Activated gamma-delta T cell (primary cell): ENCODE measurements around the gene TPRG1L.
"Not testable (repeated sequence)": the region's sequence is repeated elsewhere in the genome, so short reads cannot be mapped to it uniquely, and the experiment has no call there.

Experiments used
- DNase-seq: peaks from one replicate; lab custom pipeline; 2025; lab: John Stamatoyannopoulos, UW

The TPRG1L gene

GRCh38 chr1:3609016-3609768 lies 15.6 kb upstream of the TPRG1L start:
- no peak for DNase-seq

GRCh38 chr1:3609769-3610526 lies 14.9 kb upstream of the TPRG1L start:
- no peak for DNase-seq

GRCh38 chr1:3610527-3611169 lies 14.2 kb upstream of the TPRG1L start:
- no peak for DNase-seq

- DNase-seq: peak; percentile 50
These were observed 13.4 kb upstream of the TPRG1L start, which contains the start of gene MEGF6 for GRCh38 chr1:3611170-3612019. Gene MEGF6, minus strand, starts transcription at chr1:3611508. Its CDS starts 240 bp downstream, at chr1:3611268.

GRCh38 chr1:3612123-3612522 lies 12.7 kb upstream of the TPRG1L start:
- DNase-seq: no peak

- no peak for DNase-seq
These were observed 9.8 kb upstream of the TPRG1L start for GRCh38 chr1:3614755-3615742.

- no peak for DNase-seq
These were observed 8.0 kb upstream of the TPRG1L start for GRCh38 chr1:3616861-3617260.

- no peak for DNase-seq
These were observed 6.9 kb upstream of the TPRG1L start for GRCh38 chr1:3617806-3618345.

- DNase-seq: no peak
These were observed 6.3 kb upstream of the TPRG1L start for GRCh38 chr1:3618531-3618880.

GRCh38 chr1:3618881-3619671 lies 5.7 kb upstream of the TPRG1L start:
- DNase-seq: no peak

- DNase-seq: no peak
These were observed 4.1 kb upstream of the TPRG1L start for GRCh38 chr1:3620708-3621107.

GRCh38 chr1:3621151-3621671 lies 3.6 kb upstream of the TPRG1L start:
- DNase-seq: not testable (repeated sequence)

GRCh38 chr1:3622102-3622501 lies 2.7 kb upstream of the TPRG1L start:
- DNase-seq: not testable (repeated sequence)

GRCh38 chr1:3623441-3624199 lies 1.2 kb upstream of the TPRG1L start:
- no peak for DNase-seq

GRCh38 chr1:3625151-3625907 lies 514 bp downstream of the TPRG1L start:
- no peak for DNase-seq

- DNase-seq: no peak
These were observed 1.2 kb downstream of the TPRG1L start for GRCh38 chr1:3626025-3626424.

- no peak for DNase-seq
These were observed 2.9 kb downstream of the TPRG1L start for GRCh38 chr1:3627515-3628253.
